Esophagus muscularis mucosa (tissue), 4 donors: ENCODE results near the gene UMODL1. TPM values are rescaled to one million over a fixed set of nuclear protein-coding genes. Genes with fewer than 3 reads are reported as not detected.

Experiments used
- DNase-seq: peaks from one replicate; pipeline ENCODE4 v3.0.0-alpha.2; 2017; ENCODE audit errors: extremely low spot score
- H3K27ac ChIP-seq, 4 donors: fragments of 200-600 bp; sonication (generic); replicated peaks in 1 of 4; 1 replicate in 3 of 4; 2 replicates in 1 of 4; pipeline ENCODE4 v1.5.1; 2016 to 2019; ENCODE audit warnings: mild to moderate bottlenecking in 1 of 4
- H3K27me3 ChIP-seq, 4 donors: fragments of 200-600 bp; sonication (generic); one replicate each; pipeline versions ENCODE4 v1.5.1 to v1.6.0; 2016 to 2019
- H3K36me3 ChIP-seq, 4 donors: fragments of 200-600 bp; sonication (generic); one replicate each; pipeline ENCODE4 v1.5.1; 2016 to 2019
- H3K4me1 ChIP-seq, 4 donors: fragments of 200-600 bp; sonication (generic); one replicate each; pipeline ENCODE4 v1.5.1; 2016 to 2019
- H3K4me3 ChIP-seq, 4 donors: fragments of 200-600 bp; sonication (generic); 1 replicate in 2 of 4; 2 replicates in 2 of 4; pipeline ENCODE4 v1.5.1; 2016 to 2019; ENCODE audit warnings: mild to moderate bottlenecking in 4 of 4, moderate library complexity in 1 of 4
- H3K9me3 ChIP-seq, 4 donors: fragments of 200-600 bp; sonication (generic); 1 replicate in 3 of 4; 2 replicates in 1 of 4; pipeline ENCODE4 v1.5.1; 2016 to 2019
- CTCF ChIP-seq, 3 experiments: fragments of 200-600 bp in 2 of 3; fragments of 450-650 bp in 1 of 3; sonication (generic) in 2 of 3; IDR thresholded peaks; one replicate each; pipeline ENCODE4 v1.5.1; 2017 to 2019; ENCODE audit warnings: antibody characterized with exemption in 3 of 3, mild to moderate bottlenecking in 2 of 3, moderate library complexity in 1 of 3
- EP300 ChIP-seq: sonication (generic); formaldehyde crosslinking; IDR thresholded peaks from one replicate; pipeline ENCODE4 v1.6.1; 2017; ENCODE audit warnings: antibody characterized with exemption
- POLR2A ChIP-seq: fragments of 450-650 bp; IDR thresholded peaks from one replicate; pipeline ENCODE4 v1.6.1; 2017; ENCODE audit warnings: antibody characterized with exemption, moderate library complexity, mild to moderate bottlenecking, low read depth
- POLR2AphosphoS5 ChIP-seq, 2 donors: sonication (generic); formaldehyde crosslinking; IDR thresholded peaks; one replicate each; pipeline ENCODE4 v1.6.1; 2017; ENCODE audit warnings: antibody characterized with exemption in 2 of 2
- WGBS: methylation state at CpG from one replicate; pipeline ENCODE4 v1.1.5; 2018; 5-methylcytosine and 5-hydroxymethylcytosine counted together
- intact Hi-C: fragments of 100-400 bp; cut with DNase I; formaldehyde crosslinking; loops from one replicate; pipeline ENCODE4 v1.15.1; 2023
- total RNA-seq, 4 donors: library from RNA; depleted of rRNA; stranded (reverse); fragments of >200 nt; gene quantifications; one replicate each; pipeline versions ENCODE4 v1.1.0 to v1.2.1, GENCODE V29; 2016

The UMODL1 gene
- total RNA-seq, 4 donors from 2014 or later: 0.13 TPM; not detected in 3

DNA sequence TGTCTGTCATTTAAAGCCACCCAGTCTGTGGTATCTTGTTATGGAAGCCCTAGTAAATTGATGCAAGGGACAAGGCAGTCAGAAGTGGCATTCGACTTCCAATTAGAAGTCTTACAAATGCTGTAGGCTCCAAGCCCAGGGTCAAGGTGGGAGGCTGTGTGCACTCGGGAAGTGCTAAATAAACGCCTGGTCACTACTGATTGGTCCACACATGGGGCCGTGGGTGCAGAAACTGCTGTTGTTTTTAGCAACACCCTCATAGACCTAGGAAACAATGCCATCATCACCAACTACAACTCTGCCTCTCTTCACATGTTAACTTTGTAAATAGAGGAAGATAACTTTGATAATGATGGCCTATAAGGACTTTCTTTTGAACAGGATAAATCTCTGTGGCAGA, 40.8 kb upstream of the UMODL1 start:
- no peak for DNase-seq
- Histone ChIP-seq H3K27ac (no peak overlapping the region), H3K9me3 (no peaks in the 10 kb centered on the region), H3K4me3 (no peak overlapping the region), H3K27me3 (no peaks in the 10 kb centered on the region), H3K4me1 (no peaks in the 10 kb centered on the region), H3K36me3 (no peaks in the 10 kb centered on the region)
- WGBS: 90% methylated on average over 4 of the region's 4 CpGs
- TF ChIP-seq EP300 (no peak), CTCF (IDR thresholded peaks at IDR 0.05) (no peak), POLR2AphosphoS5 (IDR thresholded peaks at IDR 0.05) (no peak), POLR2A (no peak)
- intact Hi-C loops: no loop called here

DNA sequence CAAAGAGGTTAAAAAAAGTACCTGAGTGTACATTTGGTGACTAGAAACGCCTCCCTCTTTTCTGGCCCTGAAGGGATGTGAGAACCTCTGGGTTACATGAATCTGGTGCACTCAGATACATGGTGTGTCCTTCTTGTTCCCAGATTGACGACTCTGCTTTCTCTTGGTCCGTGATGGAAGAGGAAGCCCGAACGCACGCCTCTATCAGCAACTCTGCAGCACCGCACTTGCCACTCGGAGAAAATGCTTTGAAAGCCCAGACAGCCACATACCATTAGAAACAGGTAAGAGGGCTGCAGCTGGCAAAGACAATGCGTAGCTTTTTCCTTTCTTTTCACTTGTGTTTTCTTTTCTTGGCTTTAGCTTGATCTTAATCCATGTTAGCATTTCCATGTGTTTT, 39.9 kb upstream of the UMODL1 start:
- no peak overlapping the region for H3K4me3 ChIP-seq
- H3K9me3 ChIP-seq: no peaks in the 10 kb centered on the region
- WGBS: 84% methylated on average over 9 of the region's 9 CpGs
- no peak for TF ChIP-seq EP300
- H3K27me3 ChIP-seq: no peaks in the 10 kb centered on the region
- H3K27ac ChIP-seq: no peak overlapping the region
- DNase-seq: no peak
- intact Hi-C loops: no loop called here
- no peaks in the 10 kb centered on the region for H3K36me3 ChIP-seq
- no peaks in the 10 kb centered on the region for H3K4me1 ChIP-seq

DNA sequence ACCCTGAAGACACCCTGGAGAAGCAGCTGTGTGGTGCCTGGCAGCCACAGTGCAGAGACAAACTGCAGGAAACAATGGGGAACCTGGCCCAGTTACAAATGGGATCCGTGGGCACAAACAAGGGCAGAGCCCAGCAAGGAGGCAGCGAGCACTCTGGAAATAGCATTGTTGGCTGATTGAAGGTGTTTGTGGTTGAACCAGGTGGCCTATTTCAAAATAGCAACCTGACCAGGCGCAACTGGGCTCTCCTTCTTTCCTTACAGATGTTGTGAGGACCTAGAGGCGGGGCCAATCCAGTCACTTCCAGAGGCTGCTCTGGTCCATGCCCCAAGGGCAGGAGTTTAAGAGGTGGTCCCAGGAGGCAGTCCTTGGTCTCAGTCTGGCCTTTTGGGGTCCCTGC, 39.3 kb upstream of the UMODL1 start:
- no peak overlapping the region for H3K27ac ChIP-seq
- H3K4me3 ChIP-seq: no peak overlapping the region
- H3K9me3 ChIP-seq: no peaks in the 10 kb centered on the region
- 68% methylated on average over 3 of the region's 4 CpGs for WGBS
- H3K4me1 ChIP-seq: no peaks in the 10 kb centered on the region
- no peak for DNase-seq
- intact Hi-C loops: no loop called here
- H3K36me3 ChIP-seq: no peaks in the 10 kb centered on the region
- no peak for TF ChIP-seq CTCF (IDR thresholded peaks at IDR 0.05)
- no peak for TF ChIP-seq EP300
- no peak for TF ChIP-seq POLR2AphosphoS5 (IDR thresholded peaks at IDR 0.05)
- TF ChIP-seq POLR2A: no peak
- no peaks in the 10 kb centered on the region for H3K27me3 ChIP-seq

- 92% methylated on average over 2 of the region's 2 CpGs for WGBS
- intact Hi-C loops: no loop called here
- H3K27ac ChIP-seq: no peak overlapping the region
- no peaks in the 10 kb centered on the region for H3K27me3 ChIP-seq
- H3K36me3 ChIP-seq: no peaks in the 10 kb centered on the region
- H3K4me3 ChIP-seq: no peak overlapping the region
- no peaks in the 10 kb centered on the region for H3K9me3 ChIP-seq
- no peaks in the 10 kb centered on the region for H3K4me1 ChIP-seq
- TF ChIP-seq CTCF (IDR thresholded peaks at IDR 0.05): no peak
- DNase-seq: no peak
Measured at GRCh38 chr21:42032266-42032665, 38.9 kb upstream of the UMODL1 start.

GRCh38 chr21:42032968-42033367, 38.1 kb upstream of the UMODL1 start:
- H3K36me3 ChIP-seq: no peaks in the 10 kb centered on the region
- no peak overlapping the region for H3K4me3 ChIP-seq
- intact Hi-C loops: no loop called here
- TF ChIP-seq POLR2A (no peak), EP300 (no peak), POLR2AphosphoS5 (IDR thresholded peaks at IDR 0.05) (no peak), CTCF (IDR thresholded peaks at IDR 0.05) (no peak)
- H3K9me3 ChIP-seq: no peaks in the 10 kb centered on the region
- no peaks in the 10 kb centered on the region for H3K27me3 ChIP-seq
- WGBS: 100% methylated on average over 1 of the region's 3 CpGs
- H3K4me1 ChIP-seq: no peaks in the 10 kb centered on the region
- H3K27ac ChIP-seq: no peak overlapping the region
- no peak for DNase-seq
